ENCODE results near the gene AFG3L2. TPM values are rescaled to one million over a fixed set of nuclear protein-coding genes. Genes with fewer than 3 reads are reported as not detected.

The AFG3L2 gene
- total RNA-seq, 1 experiment from 2014 or later, result 73.5 TPM

DNA sequence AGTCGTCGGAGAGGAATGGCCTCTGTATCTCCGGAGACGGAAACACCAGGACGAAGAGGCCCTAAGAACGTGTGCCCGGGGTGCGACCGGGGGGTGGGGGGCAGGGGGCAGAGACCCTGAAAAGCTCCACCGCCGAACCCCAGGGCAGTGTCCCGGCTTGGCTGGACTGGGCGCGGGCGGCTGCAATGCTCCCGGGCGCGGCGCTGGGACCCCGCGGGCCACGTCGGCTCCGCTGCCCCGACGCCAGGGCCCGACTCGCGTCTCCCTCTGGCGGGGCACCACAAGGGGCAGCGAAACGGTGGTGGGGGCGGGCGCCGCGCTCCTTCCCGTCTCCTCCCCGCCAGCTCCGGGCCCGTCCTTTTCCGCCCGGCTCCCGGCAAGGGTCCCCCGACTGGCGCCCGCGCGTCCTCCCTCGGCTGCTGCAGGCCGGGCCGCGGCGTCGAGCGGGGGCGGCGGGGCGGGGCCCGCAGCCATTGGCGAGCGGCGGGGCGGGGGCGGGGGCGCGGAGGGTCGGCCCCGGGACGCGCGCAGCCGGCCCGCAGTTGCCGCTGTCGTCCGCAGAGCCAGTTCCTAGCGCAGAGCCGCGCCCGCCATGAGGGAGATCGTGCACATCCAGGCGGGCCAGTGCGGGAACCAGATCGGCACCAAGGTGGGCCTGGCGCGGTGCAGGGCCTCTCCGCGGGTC, 69.2 kb downstream of the AFG3L2 start, which contains the start of gene TUBB6:
TUBB6 (plus strand) TSS at position 541 of the 685 bp plus-strand sequence; CDS start at position 593, 52 bp downstream.
- no peak within 1 kb of the TSS for H3K27ac ChIP-seq (ENCODE audit: insufficient read length, low read depth, low read length)
- peak within 1 kb of the TSS; percentile 66 for H3K4me2 ChIP-seq (ENCODE audit: insufficient read depth, insufficient read length, low read length)

More for the DNA sequence above, 69.2 kb downstream of the AFG3L2 start, which contains the start of gene TUBB6:
- Histone ChIP-seq H2BK120ac (ENCODE audit: low read depth, low read length, poor library complexity, severe bottlenecking) (no peak within 1 kb of the TSS), H2BK5ac (ENCODE audit: insufficient read length, low read length) (no peak within 1 kb of the TSS), H2AFZ (ENCODE audit: low read length) (no peak within 1 kb of the TSS), H3K9me3 (ENCODE audit: control insufficient read depth, low read depth, low read length) (peaks cover 4% of the 10 kb centered on the region), H2BK20ac (ENCODE audit: low read depth, low read length, poor library complexity, severe bottlenecking) (no peak within 1 kb of the TSS), H3K23me2 (ENCODE audit: insufficient read length, low read depth, low read length, poor library complexity, severe bottlenecking) (peaks cover 14% of the 10 kb centered on the region), H4K8ac (replicated peaks; ENCODE audit: insufficient read length, low read depth, low read length) (no peak within 1 kb of the TSS), H3K18ac (ENCODE audit: insufficient read length, low read depth, low read length) (no peak within 1 kb of the TSS), H3K79me1 (ENCODE audit: insufficient read depth, low read depth, low read length, poor library complexity, severe bottlenecking) (no peaks in the 10 kb centered on the region), H3T11ph (ENCODE audit: low read length) (no peak within 1 kb of the TSS), H3K79me2 (ENCODE audit: insufficient read depth, low read length) (peaks cover 2% of the 10 kb centered on the region; the same call in 1 of the 2 replicates), H3K9ac (ENCODE audit: extremely low read depth, insufficient read length, low read length) (peak within 1 kb of the TSS; percentile 62), H3K4me1 (ENCODE audit: insufficient read depth, low read length) (peaks cover 4% of the 10 kb centered on the region; the same call in 1 of the 2 replicates), H3K14ac (ENCODE audit: insufficient read depth, low read length) (peak within 1 kb of the TSS; percentile 83), H3K56ac (ENCODE audit: insufficient read length, low read depth, low read length) (no peak within 1 kb of the TSS), H2BK15ac (ENCODE audit: low read depth, low read length) (no peak within 1 kb of the TSS), H3K23ac (ENCODE audit: insufficient read length, low read depth, low read length) (no peak within 1 kb of the TSS), H3K27me3 (ENCODE audit: insufficient read depth, low read length) (peaks cover 7% of the 10 kb centered on the region; the same call in 1 of the 2 replicates), H2BK12ac (ENCODE audit: insufficient read length, low read depth, low read length) (no peak within 1 kb of the TSS), H4K91ac (ENCODE audit: insufficient read length, low read depth, low read length) (no peak within 1 kb of the TSS), H4K20me1 (ENCODE audit: control insufficient read depth, insufficient read depth, insufficient read length) (no peaks in the 10 kb centered on the region), H2AK5ac (ENCODE audit: insufficient read length, low read length) (no peak within 1 kb of the TSS), H3K4ac (ENCODE audit: low read depth, low read length) (no peak within 1 kb of the TSS), H4K5ac (ENCODE audit: insufficient read length, low read depth, low read length) (no peak within 1 kb of the TSS)
- DNase-seq, result peak; percentile 66
- peak within 1 kb of the TSS; percentile 81 to 89 for H3K4me3 Mint-ChIP-seq
- H3K27ac Mint-ChIP-seq, result peak within 1 kb of the TSS in 1 of 3 experiments; percentile 94; a peak in 1 of 7 replicates
- peaks cover 29 to 33% (median 32%) of the 10 kb centered on the region in 3 experiments for H3K36me3 Mint-ChIP-seq (ENCODE audit: insufficient read depth in 1 of 3, low read depth in 3 of 3)
- H3K27me3 Mint-ChIP-seq (ENCODE audit: low read depth), result peaks cover 32% of the 10 kb centered on the region
- H3K4me1 Mint-ChIP-seq, result peaks cover 25 to 31% of the 10 kb centered on the region in 2 experiments
- TF ChIP-seq, protein P1, sequence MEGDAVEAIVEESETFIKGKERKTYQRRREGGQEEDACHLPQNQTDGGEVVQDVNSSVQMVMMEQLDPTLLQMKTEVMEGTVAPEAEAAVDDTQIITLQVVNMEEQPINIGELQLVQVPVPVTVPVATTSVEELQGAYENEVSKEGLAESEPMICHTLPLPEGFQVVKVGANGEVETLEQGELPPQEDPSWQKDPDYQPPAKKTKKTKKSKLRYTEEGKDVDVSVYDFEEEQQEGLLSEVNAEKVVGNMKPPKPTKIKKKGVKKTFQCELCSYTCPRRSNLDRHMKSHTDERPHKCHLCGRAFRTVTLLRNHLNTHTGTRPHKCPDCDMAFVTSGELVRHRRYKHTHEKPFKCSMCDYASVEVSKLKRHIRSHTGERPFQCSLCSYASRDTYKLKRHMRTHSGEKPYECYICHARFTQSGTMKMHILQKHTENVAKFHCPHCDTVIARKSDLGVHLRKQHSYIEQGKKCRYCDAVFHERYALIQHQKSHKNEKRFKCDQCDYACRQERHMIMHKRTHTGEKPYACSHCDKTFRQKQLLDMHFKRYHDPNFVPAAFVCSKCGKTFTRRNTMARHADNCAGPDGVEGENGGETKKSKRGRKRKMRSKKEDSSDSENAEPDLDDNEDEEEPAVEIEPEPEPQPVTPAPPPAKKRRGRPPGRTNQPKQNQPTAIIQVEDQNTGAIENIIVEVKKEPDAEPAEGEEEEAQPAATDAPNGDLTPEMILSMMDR (conservative IDR thresholded peaks at IDR 0.05), result no peak
- H3K9me3 Mint-ChIP-seq, result peaks cover 5 to 12% of the 10 kb centered on the region in 2 experiments; a peak in 4 of 5 replicates
- no CpG with 5 or more reads among the region's 88 CpGs for WGBS (ENCODE audit: extremely low coverage, insufficient read length, low lambda C conversion rate)
